ENCODE data around the gene NAA80.

DNA sequence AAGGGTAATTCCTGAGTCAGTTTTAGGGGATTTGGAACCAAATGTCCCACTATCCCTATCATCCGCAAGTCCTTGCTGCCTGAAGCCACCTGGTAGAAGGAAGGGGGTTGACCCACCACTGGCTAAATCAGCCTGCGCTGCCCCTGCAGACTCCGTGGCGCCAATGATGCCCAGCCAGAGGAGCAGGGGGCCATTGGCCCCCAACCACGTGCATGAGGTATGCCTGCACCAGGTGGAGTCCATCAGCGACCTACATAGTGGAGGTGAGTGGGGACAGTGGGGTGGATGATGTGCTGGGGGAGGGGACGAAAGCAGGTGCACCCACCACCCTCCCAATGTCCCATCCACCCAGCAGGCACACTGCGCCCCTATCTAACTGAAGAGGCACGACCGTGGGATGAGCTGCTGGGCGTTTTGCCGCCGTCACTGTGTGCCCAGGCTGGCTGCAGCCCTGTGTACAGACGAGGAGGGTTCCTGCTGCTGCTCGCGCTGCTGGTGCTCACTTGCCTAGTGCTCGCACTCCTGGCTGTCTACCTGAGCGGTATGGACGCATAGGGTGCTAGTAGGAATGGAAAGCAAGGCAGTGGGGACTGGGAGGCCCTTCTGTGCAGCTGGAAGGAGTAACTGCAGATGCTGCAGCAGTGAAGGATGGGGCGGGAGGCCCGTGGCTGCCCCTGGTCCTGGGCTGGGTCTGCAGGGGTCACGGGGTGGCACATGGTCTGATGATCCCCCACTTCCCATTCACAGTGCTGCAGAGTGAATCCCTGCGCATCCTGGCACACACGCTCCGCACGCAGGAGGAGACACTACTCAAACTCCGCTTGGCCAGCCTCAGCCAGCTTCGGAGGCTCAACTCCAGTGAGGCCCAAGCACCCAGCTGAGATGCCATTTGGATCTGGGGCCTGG lies 12.6 kb downstream of the NAA80 start:
- no peak for TF ChIP-seq EZH2 (IDR thresholded peaks at IDR 0.05; ENCODE audit: insufficient read depth, low read length)
- TF ChIP-seq, protein P1, sequence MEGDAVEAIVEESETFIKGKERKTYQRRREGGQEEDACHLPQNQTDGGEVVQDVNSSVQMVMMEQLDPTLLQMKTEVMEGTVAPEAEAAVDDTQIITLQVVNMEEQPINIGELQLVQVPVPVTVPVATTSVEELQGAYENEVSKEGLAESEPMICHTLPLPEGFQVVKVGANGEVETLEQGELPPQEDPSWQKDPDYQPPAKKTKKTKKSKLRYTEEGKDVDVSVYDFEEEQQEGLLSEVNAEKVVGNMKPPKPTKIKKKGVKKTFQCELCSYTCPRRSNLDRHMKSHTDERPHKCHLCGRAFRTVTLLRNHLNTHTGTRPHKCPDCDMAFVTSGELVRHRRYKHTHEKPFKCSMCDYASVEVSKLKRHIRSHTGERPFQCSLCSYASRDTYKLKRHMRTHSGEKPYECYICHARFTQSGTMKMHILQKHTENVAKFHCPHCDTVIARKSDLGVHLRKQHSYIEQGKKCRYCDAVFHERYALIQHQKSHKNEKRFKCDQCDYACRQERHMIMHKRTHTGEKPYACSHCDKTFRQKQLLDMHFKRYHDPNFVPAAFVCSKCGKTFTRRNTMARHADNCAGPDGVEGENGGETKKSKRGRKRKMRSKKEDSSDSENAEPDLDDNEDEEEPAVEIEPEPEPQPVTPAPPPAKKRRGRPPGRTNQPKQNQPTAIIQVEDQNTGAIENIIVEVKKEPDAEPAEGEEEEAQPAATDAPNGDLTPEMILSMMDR (IDR thresholded peaks at IDR 0.05; ENCODE audit: insufficient read depth, low read depth, low read length) = no peak

Measured in astrocyte (in vitro differentiated cells and primary cell).